Mesothelial cell of epicardium (in vitro differentiated cells): Measurements from ENCODE around the gene JKAMP. TPM values are rescaled to one million over a fixed set of nuclear protein-coding genes. Genes with fewer than 3 reads are reported as not detected.

ENCODE experiments used
- DNase-seq, 2 experiments: peaks; one replicate each; pipeline ENCODE4 v3.0.0; 2021; ENCODE audit warnings: low spot score in 2 of 2; ENCODE audit not compliant: unreplicated experiment in 2 of 2
- H3K27ac Mint-ChIP-seq: 2 replicates; pipeline ENCODE4 v1.8.0; 2021; ENCODE audit warnings: mixed read lengths
- H3K27me3 Mint-ChIP-seq: 2 replicates; pipeline ENCODE4 v1.8.0; 2021; ENCODE audit warnings: low read depth, mixed read lengths
- H3K36me3 Mint-ChIP-seq: 2 replicates; pipeline ENCODE4 v1.8.0; 2021; ENCODE audit warnings: mixed read lengths
- H3K4me1 Mint-ChIP-seq: 2 replicates; pipeline ENCODE4 v1.8.0; 2021; ENCODE audit warnings: mixed read lengths
- H3K4me3 Mint-ChIP-seq: 2 replicates; pipeline ENCODE4 v1.8.0; 2021; ENCODE audit warnings: mild to moderate bottlenecking, moderate library complexity, mixed read lengths
- H3K9me3 Mint-ChIP-seq: 2 replicates; pipeline ENCODE4 v1.8.0; 2021; ENCODE audit warnings: mixed read lengths
- CTCF ChIP-seq: fragments of 200-600 bp; sonication (generic); IDR thresholded peaks from one replicate; pipeline ENCODE4 v1.5.0; 2021; ENCODE audit warnings: antibody characterized with exemption; ENCODE audit not compliant: unreplicated experiment
- total RNA-seq: library from RNA; stranded (reverse); gene quantifications from 3 replicates; pipeline ENCODE4 v1.2.1, GENCODE V29; 2021

Gene JKAMP
- total RNA-seq, 1 donor from 2014 or later: 37.8 TPM

GRCh38 chr14:59547310-59547709 lies 63.0 kb downstream of the JKAMP start:
- DNase-seq: no peak
- Mint-ChIP-seq H3K36me3 (no peaks in the 10 kb centered on the region), H3K4me1 (no peaks in the 10 kb centered on the region), H3K27ac (no peak overlapping the region), H3K4me3 (no peak overlapping the region), H3K9me3 (peaks cover 26% of the 10 kb centered on the region), H3K27me3 (no peaks in the 10 kb centered on the region)
- no peak for TF ChIP-seq CTCF

Other genes with a start within 250 kb of the JKAMP start
- gene GPR135, start 19.1 kb upstream of the JKAMP start, total RNA-seq: 3.7 to 4.2 TPM (median 3.8 TPM) in 3 replicates
- gene L3HYPDH, start 109 bp upstream of the JKAMP start, total RNA-seq: 27.6 to 31.9 TPM (median 27.9 TPM) in 3 replicates
- gene CCDC175, start 92.3 kb downstream of the JKAMP start, total RNA-seq: 0.16 TPM in 1 of 3 replicates, not detected in the others